Osteoblast (primary cell): Measurements from ENCODE around the gene SYCE1L. TPM values are rescaled to one million over a fixed set of nuclear protein-coding genes. Genes with fewer than 3 reads are reported as not detected.

Source experiments
- DNase-seq: peaks from one replicate; pipeline ENCODE4 v3.0.0; 2011; ENCODE audit warnings: low spot score, mixed read lengths; ENCODE audit not compliant: insufficient read length; ENCODE audit errors: missing footprints
- H2AFZ ChIP-seq: 2 replicates; pipeline ENCODE4 v1.6.0; 2011; ENCODE audit warnings: mild to moderate bottlenecking, low read length
- H3K27ac ChIP-seq: 2 replicates; pipeline ENCODE4 v1.5.1; 2011; ENCODE audit warnings: mild to moderate bottlenecking, low read depth, low read length, moderate library complexity
- H3K27me3 ChIP-seq: 2 replicates; pipeline ENCODE4 v1.6.0; 2012; ENCODE audit warnings: mild to moderate bottlenecking, control low read depth, inconsistent platforms, low read length, moderate library complexity; ENCODE audit not compliant: insufficient read depth
- H3K36me3 ChIP-seq: 2 replicates; pipeline ENCODE4 v1.5.1; 2011; ENCODE audit warnings: mild to moderate bottlenecking, low read length, control low read depth, moderate library complexity; ENCODE audit not compliant: insufficient read depth
- H3K4me1 ChIP-seq: 2 replicates; pipeline ENCODE4 v1.5.1; 2011; ENCODE audit warnings: mild to moderate bottlenecking, low read length, control low read depth, moderate library complexity; ENCODE audit not compliant: insufficient read depth
- H3K4me2 ChIP-seq: 2 replicates; pipeline ENCODE4 v1.6.0; 2011; ENCODE audit warnings: mild to moderate bottlenecking, low read length; ENCODE audit not compliant: insufficient read depth
- H3K4me3 ChIP-seq: fragments of 200-600 bp; sonication (generic); 3 replicates; pipeline ENCODE4 v1.5.1; 2012; ENCODE audit warnings: mild to moderate bottlenecking, low read length, inconsistent platforms; ENCODE audit not compliant: insufficient read depth
- H3K79me2 ChIP-seq: 2 replicates; pipeline ENCODE4 v1.6.0; 2012; ENCODE audit warnings: mild to moderate bottlenecking, low read length, control low read depth, inconsistent platforms; ENCODE audit not compliant: insufficient read depth
- H3K9me3 ChIP-seq: 2 replicates; pipeline ENCODE4 v1.5.1; 2011; ENCODE audit warnings: low read depth, low read length, control low read depth
- H4K20me1 ChIP-seq: 2 replicates; pipeline ENCODE4 v1.6.0; 2012; ENCODE audit warnings: mild to moderate bottlenecking, low read length, control low read depth; ENCODE audit not compliant: insufficient read depth
- total RNA-seq: library from RNA; depleted of rRNA; stranded (reverse); fragments of >200 nt; gene quantifications from 2 replicates; pipeline ENCODE4 v1.2.3, GENCODE V29; 2012
- TF ChIP-seq, protein P1 (sequence below): IDR thresholded peaks from 2 replicates; pipeline ENCODE4 v1.5.1; 2011; ENCODE audit warnings: mild to moderate bottlenecking, low read depth, low read length, moderate library complexity; ENCODE audit errors: extremely low read depth

SYCE1L gene
- total RNA-seq, 1 donor: not detected

GRCh38 chr16:77193377-77193776 lies 5.8 kb upstream of the SYCE1L start:
- H3K79me2 ChIP-seq: peaks cover 27% of the 10 kb centered on the region
- TF ChIP-seq, protein P1, sequence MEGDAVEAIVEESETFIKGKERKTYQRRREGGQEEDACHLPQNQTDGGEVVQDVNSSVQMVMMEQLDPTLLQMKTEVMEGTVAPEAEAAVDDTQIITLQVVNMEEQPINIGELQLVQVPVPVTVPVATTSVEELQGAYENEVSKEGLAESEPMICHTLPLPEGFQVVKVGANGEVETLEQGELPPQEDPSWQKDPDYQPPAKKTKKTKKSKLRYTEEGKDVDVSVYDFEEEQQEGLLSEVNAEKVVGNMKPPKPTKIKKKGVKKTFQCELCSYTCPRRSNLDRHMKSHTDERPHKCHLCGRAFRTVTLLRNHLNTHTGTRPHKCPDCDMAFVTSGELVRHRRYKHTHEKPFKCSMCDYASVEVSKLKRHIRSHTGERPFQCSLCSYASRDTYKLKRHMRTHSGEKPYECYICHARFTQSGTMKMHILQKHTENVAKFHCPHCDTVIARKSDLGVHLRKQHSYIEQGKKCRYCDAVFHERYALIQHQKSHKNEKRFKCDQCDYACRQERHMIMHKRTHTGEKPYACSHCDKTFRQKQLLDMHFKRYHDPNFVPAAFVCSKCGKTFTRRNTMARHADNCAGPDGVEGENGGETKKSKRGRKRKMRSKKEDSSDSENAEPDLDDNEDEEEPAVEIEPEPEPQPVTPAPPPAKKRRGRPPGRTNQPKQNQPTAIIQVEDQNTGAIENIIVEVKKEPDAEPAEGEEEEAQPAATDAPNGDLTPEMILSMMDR: no peak
- no peaks in the 10 kb centered on the region for H3K9me3 ChIP-seq
- no peak for DNase-seq
- no peak overlapping the region for H3K4me3 ChIP-seq
- peaks cover 4% of the 10 kb centered on the region for H4K20me1 ChIP-seq
- peaks cover 16% of the 10 kb centered on the region for H3K36me3 ChIP-seq
- no peak overlapping the region for H3K4me2 ChIP-seq
- H3K27me3 ChIP-seq: no peaks in the 10 kb centered on the region
- no peak overlapping the region for H3K27ac ChIP-seq
- H3K4me1 ChIP-seq: peaks cover 9% of the 10 kb centered on the region
- no peak overlapping the region for H2AFZ ChIP-seq

DNA sequence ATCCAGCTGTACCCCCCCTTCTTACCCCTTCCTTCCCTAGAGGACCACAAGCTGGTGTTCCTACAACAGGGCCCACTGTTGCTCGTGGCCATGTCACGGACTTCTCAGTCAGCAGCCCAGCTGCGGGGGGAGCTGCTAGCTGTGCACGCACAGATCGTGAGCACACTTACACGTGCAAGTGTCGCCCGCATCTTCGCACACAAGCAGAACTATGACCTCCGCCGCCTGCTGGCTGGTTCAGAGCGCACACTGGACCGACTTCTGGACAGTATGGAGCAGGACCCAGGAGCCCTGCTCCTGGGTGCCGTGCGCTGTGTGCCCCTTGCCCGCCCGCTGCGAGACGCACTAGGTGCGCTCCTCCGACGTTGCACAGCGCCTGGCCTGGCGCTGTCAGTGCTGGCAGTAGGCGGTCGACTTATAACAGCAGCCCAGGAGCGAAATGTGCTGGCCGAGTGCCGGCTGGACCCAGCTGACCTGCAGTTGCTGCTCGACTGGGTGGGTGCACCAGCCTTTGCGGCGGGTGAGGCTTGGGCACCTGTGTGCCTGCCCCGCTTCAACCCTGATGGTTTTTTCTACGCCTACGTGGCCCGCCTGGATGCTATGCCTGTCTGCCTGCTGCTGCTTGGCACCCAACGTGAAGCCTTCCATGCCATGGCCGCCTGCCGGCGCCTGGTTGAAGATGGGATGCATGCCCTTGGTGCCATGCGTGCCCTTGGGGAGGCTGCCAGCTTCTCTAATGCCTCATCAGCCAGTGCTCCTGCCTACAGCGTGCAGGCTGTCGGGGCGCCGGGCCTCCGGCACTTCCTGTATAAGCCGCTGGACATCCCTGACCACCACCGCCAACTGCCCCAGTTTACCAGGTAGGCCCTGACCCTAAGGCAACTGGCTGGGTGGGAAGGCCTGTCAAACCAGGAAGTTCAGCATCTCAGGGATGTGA lies 4.6 kb upstream of the SYCE1L start:
- TF ChIP-seq, protein P1: no peak
- Histone ChIP-seq H3K27ac (no peak overlapping the region), H3K79me2 (peaks cover 27% of the 10 kb centered on the region), H3K4me1 (peaks cover 9% of the 10 kb centered on the region), H3K4me3 (no peak overlapping the region), H4K20me1 (peaks cover 4% of the 10 kb centered on the region), H3K4me2 (no peak overlapping the region), H2AFZ (no peak overlapping the region), H3K9me3 (no peaks in the 10 kb centered on the region), H3K27me3 (no peaks in the 10 kb centered on the region), H3K36me3 (peaks cover 26% of the 10 kb centered on the region)
- DNase-seq: no peak

GRCh38 chr16:77195411-77195810 lies 3.8 kb upstream of the SYCE1L start:
- H2AFZ ChIP-seq: no peak overlapping the region
- TF ChIP-seq, protein P1: no peak
- H3K36me3 ChIP-seq: peaks cover 28% of the 10 kb centered on the region
- peaks cover 9% of the 10 kb centered on the region for H3K4me1 ChIP-seq
- no peaks in the 10 kb centered on the region for H3K9me3 ChIP-seq
- no peak overlapping the region for H3K4me3 ChIP-seq
- no peak overlapping the region for H3K4me2 ChIP-seq
- peaks cover 4% of the 10 kb centered on the region for H4K20me1 ChIP-seq
- peaks cover 27% of the 10 kb centered on the region for H3K79me2 ChIP-seq
- no peak overlapping the region for H3K27ac ChIP-seq
- no peaks in the 10 kb centered on the region for H3K27me3 ChIP-seq
- no peak for DNase-seq

- H3K27me3 ChIP-seq: no peaks in the 10 kb centered on the region
- peaks cover 10% of the 10 kb centered on the region for H3K79me2 ChIP-seq
- peaks cover 4% of the 10 kb centered on the region for H4K20me1 ChIP-seq
- H3K4me1 ChIP-seq: no peaks in the 10 kb centered on the region
- H3K36me3 ChIP-seq: peaks cover 28% of the 10 kb centered on the region
- no peak overlapping the region for H3K4me2 ChIP-seq
- H3K4me3 ChIP-seq: no peak overlapping the region
- no peak for DNase-seq
- TF ChIP-seq, protein P1: no peak
- no peak overlapping the region for H3K27ac ChIP-seq
- H2AFZ ChIP-seq: no peak overlapping the region
- no peaks in the 10 kb centered on the region for H3K9me3 ChIP-seq
Observed at GRCh38 chr16:77197747-77198146, 1.5 kb upstream of the SYCE1L start.
